GM10266 (cell line): ENCODE data around the gene JAKMIP1.

Source experiments
- DNase-seq: peaks from one replicate; pipeline ENCODE4 v3.0.0; 2012; ENCODE audit errors: extremely low spot score
- TF ChIP-seq, protein P1 (sequence below): IDR thresholded peaks from 2 replicates; pipeline ENCODE4 v1.5.1; 2012; ENCODE audit warnings: mild to moderate bottlenecking, low read depth; ENCODE audit not compliant: control insufficient read depth, insufficient read depth; ENCODE audit errors: missing control alignments

The JAKMIP1 gene

GRCh38 chr4:6200011-6200921 lies at the start of gene JAKMIP1:
TSS of gene JAKMIP1 (minus strand) at chr4:6200549. CDS start at chr4:6112850, 87,699 bp downstream.
- TF ChIP-seq, protein P1, sequence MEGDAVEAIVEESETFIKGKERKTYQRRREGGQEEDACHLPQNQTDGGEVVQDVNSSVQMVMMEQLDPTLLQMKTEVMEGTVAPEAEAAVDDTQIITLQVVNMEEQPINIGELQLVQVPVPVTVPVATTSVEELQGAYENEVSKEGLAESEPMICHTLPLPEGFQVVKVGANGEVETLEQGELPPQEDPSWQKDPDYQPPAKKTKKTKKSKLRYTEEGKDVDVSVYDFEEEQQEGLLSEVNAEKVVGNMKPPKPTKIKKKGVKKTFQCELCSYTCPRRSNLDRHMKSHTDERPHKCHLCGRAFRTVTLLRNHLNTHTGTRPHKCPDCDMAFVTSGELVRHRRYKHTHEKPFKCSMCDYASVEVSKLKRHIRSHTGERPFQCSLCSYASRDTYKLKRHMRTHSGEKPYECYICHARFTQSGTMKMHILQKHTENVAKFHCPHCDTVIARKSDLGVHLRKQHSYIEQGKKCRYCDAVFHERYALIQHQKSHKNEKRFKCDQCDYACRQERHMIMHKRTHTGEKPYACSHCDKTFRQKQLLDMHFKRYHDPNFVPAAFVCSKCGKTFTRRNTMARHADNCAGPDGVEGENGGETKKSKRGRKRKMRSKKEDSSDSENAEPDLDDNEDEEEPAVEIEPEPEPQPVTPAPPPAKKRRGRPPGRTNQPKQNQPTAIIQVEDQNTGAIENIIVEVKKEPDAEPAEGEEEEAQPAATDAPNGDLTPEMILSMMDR: no peak
- peak; percentile 99 for DNase-seq

- TF ChIP-seq, protein P1: no peak
- DNase-seq: no peak
These were observed 48.0 kb upstream of the JAKMIP1 start for GRCh38 chr4:6248394-6248793.

- TF ChIP-seq, protein P1: no peak
- no peak for DNase-seq
These were observed 45.9 kb upstream of the JAKMIP1 start for GRCh38 chr4:6246170-6246634.

GRCh38 chr4:6245246-6246169 lies 45.2 kb upstream of the JAKMIP1 start:
- DNase-seq: no peak
- TF ChIP-seq, protein P1: no peak

DNA sequence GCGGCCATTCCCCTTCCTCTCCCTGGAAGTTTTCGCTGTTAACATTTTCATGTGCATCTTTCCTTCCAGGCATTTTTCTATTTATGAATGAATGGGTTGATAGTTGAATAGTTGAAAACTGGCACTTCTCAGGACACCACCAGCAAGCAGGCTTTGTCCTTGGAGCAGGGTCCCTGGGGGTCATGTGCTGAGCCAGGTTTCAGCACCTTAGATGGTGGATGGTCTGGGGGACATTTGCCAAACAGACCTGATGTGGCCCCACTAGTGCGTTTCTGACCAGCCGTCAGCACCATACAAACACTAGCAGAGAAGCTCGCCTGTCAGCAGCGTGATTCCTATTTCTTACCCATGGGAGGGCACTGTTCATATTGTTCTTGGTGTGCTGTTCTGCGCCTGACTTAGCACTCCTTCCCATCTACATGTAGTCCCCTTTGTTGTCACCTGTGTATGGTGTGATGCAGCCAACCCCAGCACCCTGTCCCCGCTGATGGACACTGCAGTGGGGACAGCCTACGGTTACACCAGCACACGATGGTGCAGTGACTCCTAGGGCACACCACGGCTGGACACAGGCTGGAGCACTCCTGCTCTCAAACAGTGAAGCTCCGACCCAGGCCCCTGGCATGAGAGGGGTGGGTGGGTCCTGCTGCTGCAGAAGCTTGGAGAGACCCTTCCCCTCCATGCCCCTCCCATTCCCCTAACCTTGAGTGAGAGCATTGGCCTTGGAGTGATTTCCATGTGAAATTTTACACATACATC lies 42.1 kb upstream of the JAKMIP1 start:
- TF ChIP-seq, protein P1: no peak

DNA sequence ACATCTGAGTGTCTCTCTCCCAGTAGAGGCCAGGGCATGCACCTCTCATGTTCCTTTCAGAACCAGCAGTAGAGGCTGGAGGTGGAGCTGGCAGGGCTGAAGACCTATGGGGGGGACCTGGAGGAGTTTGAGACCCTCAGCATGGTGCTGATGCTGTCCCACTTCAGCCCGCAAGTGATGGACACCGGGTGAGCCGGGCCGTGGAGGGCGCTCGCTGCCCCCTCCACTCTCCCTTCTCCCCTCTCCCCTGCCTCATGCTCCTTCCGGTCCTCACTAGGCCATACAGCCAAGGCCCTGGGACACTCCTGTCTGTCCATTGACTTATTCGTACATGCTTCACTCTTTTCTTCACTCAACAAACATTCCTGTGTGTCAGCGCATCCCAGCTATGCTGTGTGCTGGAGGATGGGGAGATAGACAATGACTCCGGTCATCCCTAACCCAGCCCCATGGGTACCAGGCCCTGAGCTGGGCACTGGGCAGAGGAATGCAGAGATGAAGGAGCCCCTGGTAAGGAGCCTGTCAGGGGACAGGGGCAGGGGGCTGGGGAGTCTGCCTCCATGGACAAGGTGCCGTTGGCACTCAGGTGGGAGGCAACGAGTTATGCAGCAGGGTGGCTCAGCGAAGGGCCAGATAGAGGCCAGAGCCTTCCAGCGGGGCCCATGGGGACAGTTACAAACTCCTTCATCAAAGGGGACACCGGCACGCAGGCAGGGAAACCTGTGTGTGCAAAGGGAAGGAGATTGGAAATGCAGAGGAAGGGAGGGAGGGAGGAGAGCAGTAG lies 40.9 kb upstream of the JAKMIP1 start:
- TF ChIP-seq, protein P1: no peak

More for the DNA sequence above, 42.1 kb upstream of the JAKMIP1 start:
- no peak for DNase-seq

More for the DNA sequence above, 40.9 kb upstream of the JAKMIP1 start:
- no peak for DNase-seq
